Brain microvascular endothelial cell (primary cell): ENCODE measurements around the gene MKRN3.
"Not testable (repeated sequence)": the region's sequence is repeated elsewhere in the genome, so short reads cannot be mapped to it uniquely, and the experiment has no call there.

Source experiments
- DNase-seq: peaks from one replicate; pipeline ENCODE4 v3.0.0-alpha.2; 2020
- H3K27ac ChIP-seq: fragments of 250-450 bp; sonication (Bioruptor Pico); 2 replicates; pipeline ENCODE4 v1.5.1; 2020; ENCODE audit warnings: mild to moderate bottlenecking, moderate library complexity
- H3K27me3 ChIP-seq: fragments of 250-450 bp; sonication (Bioruptor Pico); replicated peaks from 2 replicates; pipeline ENCODE4 v1.5.1; 2020; ENCODE audit warnings: mild to moderate bottlenecking
- H3K36me3 ChIP-seq: fragments of 250-450 bp; sonication (Bioruptor Pico); replicated peaks from 2 replicates; pipeline ENCODE4 v1.5.1; 2020; ENCODE audit warnings: mild to moderate bottlenecking
- H3K4me3 ChIP-seq: 2 replicates; pipeline ENCODE4 v1.5.1; 2011; ENCODE audit warnings: low read depth, mild to moderate bottlenecking, control low read depth, low read length, moderate library complexity
- in situ Hi-C: cut with HindIII; loops from 2 replicates; pipeline ENCODE4 v1.10.0; 2017; ENCODE audit warnings: low sequenced_read_pairs, low pct_ligation_motif_present
- TF ChIP-seq, protein P1 (sequence below): IDR thresholded peaks from 2 replicates; pipeline ENCODE4 v1.5.1; 2011; ENCODE audit warnings: low read depth, mild to moderate bottlenecking, moderate library complexity, low read length, control low read depth, inconsistent platforms; ENCODE audit errors: missing control alignments

Gene MKRN3

DNA sequence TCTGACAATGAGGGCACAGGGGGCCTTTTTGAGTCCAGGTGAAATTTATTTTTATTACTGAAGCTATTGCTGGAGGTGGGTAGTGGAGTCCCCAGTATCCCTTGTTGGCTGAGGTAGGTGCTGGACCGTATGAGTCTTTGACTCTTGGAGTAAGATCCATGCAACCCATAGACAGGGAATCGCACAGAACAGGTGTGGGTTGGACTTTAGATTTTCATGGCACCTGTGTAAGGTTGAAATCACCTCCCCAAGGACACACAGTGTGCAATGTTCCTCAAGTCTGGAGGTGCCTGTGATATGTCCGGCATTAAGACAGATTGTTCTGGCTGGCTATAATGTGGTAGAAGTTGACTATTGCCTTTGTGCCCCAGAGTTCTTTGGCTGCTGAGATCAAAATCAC is 23.5 kb downstream of the MKRN3 start:
- Histone ChIP-seq H3K4me3 (no peak overlapping the region), H3K27me3 (no peaks in the 10 kb centered on the region), H3K27ac (no peak overlapping the region), H3K36me3 (no peaks in the 10 kb centered on the region)
- TF ChIP-seq, protein P1, sequence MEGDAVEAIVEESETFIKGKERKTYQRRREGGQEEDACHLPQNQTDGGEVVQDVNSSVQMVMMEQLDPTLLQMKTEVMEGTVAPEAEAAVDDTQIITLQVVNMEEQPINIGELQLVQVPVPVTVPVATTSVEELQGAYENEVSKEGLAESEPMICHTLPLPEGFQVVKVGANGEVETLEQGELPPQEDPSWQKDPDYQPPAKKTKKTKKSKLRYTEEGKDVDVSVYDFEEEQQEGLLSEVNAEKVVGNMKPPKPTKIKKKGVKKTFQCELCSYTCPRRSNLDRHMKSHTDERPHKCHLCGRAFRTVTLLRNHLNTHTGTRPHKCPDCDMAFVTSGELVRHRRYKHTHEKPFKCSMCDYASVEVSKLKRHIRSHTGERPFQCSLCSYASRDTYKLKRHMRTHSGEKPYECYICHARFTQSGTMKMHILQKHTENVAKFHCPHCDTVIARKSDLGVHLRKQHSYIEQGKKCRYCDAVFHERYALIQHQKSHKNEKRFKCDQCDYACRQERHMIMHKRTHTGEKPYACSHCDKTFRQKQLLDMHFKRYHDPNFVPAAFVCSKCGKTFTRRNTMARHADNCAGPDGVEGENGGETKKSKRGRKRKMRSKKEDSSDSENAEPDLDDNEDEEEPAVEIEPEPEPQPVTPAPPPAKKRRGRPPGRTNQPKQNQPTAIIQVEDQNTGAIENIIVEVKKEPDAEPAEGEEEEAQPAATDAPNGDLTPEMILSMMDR: no peak
- in situ Hi-C loops: no loop called here
- DNase-seq: no peak

DNA sequence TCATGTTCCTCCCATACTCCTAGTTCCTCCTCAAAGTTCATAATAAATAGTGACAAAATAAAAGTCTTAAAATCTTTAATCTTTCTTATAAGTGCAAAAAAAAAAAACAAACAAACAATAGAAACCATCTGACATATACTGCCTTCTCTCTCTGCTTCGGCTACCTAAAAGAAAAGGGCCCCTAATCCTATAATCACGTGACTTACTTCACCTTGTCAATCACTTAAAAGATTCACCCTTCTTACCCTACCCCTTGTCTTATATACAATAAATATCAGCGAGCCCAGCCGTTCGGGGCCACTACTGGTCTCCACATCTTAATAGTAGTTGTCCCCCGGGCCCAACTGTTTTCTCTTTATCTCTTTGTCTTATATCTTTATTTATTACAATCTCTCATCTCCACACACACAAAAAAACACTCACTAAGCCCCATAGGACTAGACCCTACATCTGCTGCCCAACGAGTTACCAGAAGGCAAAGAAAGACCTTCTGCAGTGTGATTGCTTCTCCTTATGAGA is 28.8 kb downstream of the MKRN3 start:
- H3K36me3 ChIP-seq: no peaks in the 10 kb centered on the region
- in situ Hi-C loops: no loop called here
- TF ChIP-seq, protein P1: no peak
- H3K27ac ChIP-seq: no peak overlapping the region
- DNase-seq: no peak
- no peak overlapping the region for H3K4me3 ChIP-seq
- no peaks in the 10 kb centered on the region for H3K27me3 ChIP-seq

DNA sequence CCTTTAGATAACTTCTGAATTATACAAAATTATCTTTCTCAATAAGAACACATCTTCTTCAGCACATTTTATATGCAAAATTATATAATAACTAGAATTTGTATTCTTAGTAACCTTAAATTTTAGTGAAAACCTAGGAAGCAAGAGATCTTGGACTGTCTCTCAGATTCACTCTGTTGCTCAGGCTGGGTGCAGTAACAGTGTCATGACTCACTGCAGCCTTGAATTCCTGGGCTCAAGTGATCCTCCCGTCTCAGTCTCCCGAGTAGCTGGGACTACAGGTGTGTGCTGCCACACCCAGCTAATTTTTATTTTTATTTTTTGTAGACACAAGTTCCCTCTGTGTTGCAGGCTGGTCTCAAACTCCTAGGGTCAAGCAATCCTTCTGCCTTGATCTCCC is 29.9 kb downstream of the MKRN3 start:
- no peak overlapping the region for H3K27ac ChIP-seq
- no peak for DNase-seq
- no peaks in the 10 kb centered on the region for H3K27me3 ChIP-seq
- no peaks in the 10 kb centered on the region for H3K36me3 ChIP-seq
- in situ Hi-C loops: no loop called here
- H3K4me3 ChIP-seq: no peak overlapping the region
- TF ChIP-seq, protein P1: no peak

DNA sequence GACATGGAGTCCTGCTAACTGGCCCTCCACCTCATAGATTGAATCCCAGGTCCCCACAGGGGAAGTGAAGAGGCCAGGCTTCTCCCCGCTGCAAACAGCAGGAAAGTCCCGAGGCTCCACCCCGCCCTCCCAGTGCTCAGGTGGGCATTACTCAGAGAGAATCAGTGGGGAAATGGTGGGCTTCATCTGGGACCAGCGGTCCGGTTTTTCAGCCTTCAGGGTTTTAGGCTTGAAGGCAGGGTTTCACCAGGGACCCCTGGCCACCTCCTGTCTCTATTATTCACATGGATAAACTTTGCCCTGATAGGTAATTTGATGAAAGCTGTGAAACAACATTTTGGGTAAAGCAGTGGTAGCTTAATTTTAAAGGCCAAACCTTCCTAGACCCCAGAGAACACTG is 31.3 kb downstream of the MKRN3 start:
- no peaks in the 10 kb centered on the region for H3K27me3 ChIP-seq
- H3K27ac ChIP-seq: no peak overlapping the region
- no peak for DNase-seq
- H3K4me3 ChIP-seq: no peak overlapping the region
- in situ Hi-C loops: no loop called here
- TF ChIP-seq, protein P1: no peak
- H3K36me3 ChIP-seq: no peaks in the 10 kb centered on the region

DNA sequence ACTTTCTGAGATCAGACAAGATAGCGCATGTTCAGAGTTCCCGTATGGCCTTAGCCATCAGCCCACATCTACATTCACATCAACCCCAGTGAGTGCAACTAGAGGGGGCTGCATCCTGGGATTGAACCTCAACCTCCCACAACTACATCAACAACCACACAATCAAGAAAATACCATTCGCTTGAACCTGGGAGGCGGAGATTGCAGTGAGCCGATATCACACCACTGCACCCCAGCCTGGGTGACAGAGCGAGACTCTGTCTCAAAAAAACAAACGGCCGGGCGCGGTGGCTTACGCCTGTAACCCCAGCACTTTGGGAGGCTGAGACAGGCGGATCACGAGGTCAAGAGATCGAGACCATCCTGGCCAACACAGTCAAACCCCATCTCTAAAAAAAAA is 31.8 kb downstream of the MKRN3 start:
- H3K27ac ChIP-seq, H3K4me3 ChIP-seq, in situ Hi-C loops, H3K27me3 ChIP-seq, DNase-seq, H3K36me3 ChIP-seq: not testable (repeated sequence)

DNA sequence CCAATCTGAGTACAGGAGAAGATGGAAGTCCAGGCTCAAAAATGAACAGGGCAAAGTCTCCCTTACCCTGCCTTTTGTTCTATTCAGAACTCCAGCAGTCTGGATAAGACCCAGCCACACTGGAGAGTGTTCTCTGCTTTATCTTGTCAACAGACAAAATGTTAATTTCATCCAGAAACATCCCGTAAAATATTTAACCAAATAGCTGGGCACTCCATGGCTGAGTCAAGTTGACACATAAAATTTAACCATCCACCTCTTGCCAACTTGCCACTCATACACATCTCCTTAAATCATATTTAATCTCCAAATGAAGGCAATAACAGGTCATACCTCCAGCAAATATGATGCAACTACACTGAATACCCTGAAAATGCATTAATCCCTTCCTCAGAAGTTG is 33.6 kb downstream of the MKRN3 start:
- Histone ChIP-seq H3K27ac (no peak overlapping the region), H3K36me3 (no peaks in the 10 kb centered on the region), H3K4me3 (no peak overlapping the region), H3K27me3 (no peaks in the 10 kb centered on the region)
- TF ChIP-seq, protein P1: no peak
- no peak for DNase-seq
- in situ Hi-C loops: no loop called here
